ENCODE data around the gene SFTPA2.

DNA sequence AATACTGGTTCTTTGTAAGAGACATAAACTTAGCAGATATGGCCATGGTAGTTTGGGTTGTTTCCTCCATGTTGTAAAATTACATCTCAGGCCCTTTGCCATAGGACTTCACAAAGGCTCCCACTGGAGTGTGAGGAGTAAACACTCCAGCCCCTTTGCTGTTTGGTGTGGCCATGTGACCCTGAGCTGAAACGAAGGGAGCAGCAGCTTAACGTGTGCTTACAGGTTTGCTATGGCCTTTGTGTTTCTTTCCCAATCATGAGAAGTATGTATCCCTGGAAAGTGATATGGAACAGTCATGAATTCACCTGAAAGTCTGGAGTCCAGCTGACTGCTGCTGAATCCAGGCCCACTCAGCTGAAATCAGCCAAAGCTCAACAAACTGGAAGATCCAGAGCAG is 26.7 kb upstream of the SFTPA2 start:
- TF ChIP-seq, protein P1, sequence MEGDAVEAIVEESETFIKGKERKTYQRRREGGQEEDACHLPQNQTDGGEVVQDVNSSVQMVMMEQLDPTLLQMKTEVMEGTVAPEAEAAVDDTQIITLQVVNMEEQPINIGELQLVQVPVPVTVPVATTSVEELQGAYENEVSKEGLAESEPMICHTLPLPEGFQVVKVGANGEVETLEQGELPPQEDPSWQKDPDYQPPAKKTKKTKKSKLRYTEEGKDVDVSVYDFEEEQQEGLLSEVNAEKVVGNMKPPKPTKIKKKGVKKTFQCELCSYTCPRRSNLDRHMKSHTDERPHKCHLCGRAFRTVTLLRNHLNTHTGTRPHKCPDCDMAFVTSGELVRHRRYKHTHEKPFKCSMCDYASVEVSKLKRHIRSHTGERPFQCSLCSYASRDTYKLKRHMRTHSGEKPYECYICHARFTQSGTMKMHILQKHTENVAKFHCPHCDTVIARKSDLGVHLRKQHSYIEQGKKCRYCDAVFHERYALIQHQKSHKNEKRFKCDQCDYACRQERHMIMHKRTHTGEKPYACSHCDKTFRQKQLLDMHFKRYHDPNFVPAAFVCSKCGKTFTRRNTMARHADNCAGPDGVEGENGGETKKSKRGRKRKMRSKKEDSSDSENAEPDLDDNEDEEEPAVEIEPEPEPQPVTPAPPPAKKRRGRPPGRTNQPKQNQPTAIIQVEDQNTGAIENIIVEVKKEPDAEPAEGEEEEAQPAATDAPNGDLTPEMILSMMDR (IDR thresholded peaks at IDR 0.05): no peak
- TF ChIP-seq EZH2 (IDR thresholded peaks at IDR 0.05): no peak
- no peak for TF ChIP-seq EZH2phosphoT487 (IDR thresholded peaks at IDR 0.05)

All from neural progenitor cell (in vitro differentiated cells).